Activated gamma-delta T cell treated with Interleukin-2 at 50 U/mL for 16 hours (primary cell): ENCODE results near the gene ARRDC3.
"Not testable (repeated sequence)": the region's sequence is repeated elsewhere in the genome, so short reads cannot be mapped to it uniquely, and the experiment has no call there.

ENCODE experiments used
- DNase-seq: peaks from one replicate; pipeline ENCODE4 v3.0.0-alpha.2; 2020

The ARRDC3 gene

GRCh38 chr5:91357012-91357634 is 26.0 kb downstream of the ARRDC3 start:
- no peak for DNase-seq

GRCh38 chr5:91354867-91355266 is 28.2 kb downstream of the ARRDC3 start:
- not testable (repeated sequence) for DNase-seq

- DNase-seq, result no peak
Observed at GRCh38 chr5:91352831-91353695, 30.1 kb downstream of the ARRDC3 start.

GRCh38 chr5:91345461-91345860 is 37.7 kb downstream of the ARRDC3 start:
- no peak for DNase-seq

- not testable (repeated sequence) for DNase-seq
Observed at GRCh38 chr5:91344661-91345200, 38.4 kb downstream of the ARRDC3 start.

- no peak for DNase-seq
Observed at GRCh38 chr5:91343916-91344315, 39.2 kb downstream of the ARRDC3 start.

GRCh38 chr5:91342931-91343330 is 40.2 kb downstream of the ARRDC3 start:
- not testable (repeated sequence) for DNase-seq

GRCh38 chr5:91341154-91341553 is 42.0 kb downstream of the ARRDC3 start:
- DNase-seq, result no peak

GRCh38 chr5:91340532-91340931 is 42.6 kb downstream of the ARRDC3 start:
- DNase-seq, result no peak

- no peak for DNase-seq
Observed at GRCh38 chr5:91339063-91339705, 43.9 kb downstream of the ARRDC3 start.

- peak; percentile 10 for DNase-seq
Observed at GRCh38 chr5:91332267-91333045, 50.7 kb downstream of the ARRDC3 start.

- DNase-seq, result no peak
Observed at GRCh38 chr5:91331705-91332104, 51.4 kb downstream of the ARRDC3 start.

- no peak for DNase-seq
Observed at GRCh38 chr5:91329283-91329682, 53.8 kb downstream of the ARRDC3 start.

- no peak for DNase-seq
Observed at GRCh38 chr5:91328743-91329142, 54.4 kb downstream of the ARRDC3 start.

- not testable (repeated sequence) for DNase-seq
Observed at GRCh38 chr5:91322981-91323380, 60.1 kb downstream of the ARRDC3 start.

- no peak for DNase-seq
Observed at GRCh38 chr5:91319667-91320066, 63.5 kb downstream of the ARRDC3 start.

GRCh38 chr5:91318724-91319123 is 64.4 kb downstream of the ARRDC3 start:
- no peak for DNase-seq
